Gastrocnemius medialis (tissue), 4 donors: Measurements from ENCODE around the gene ATP5F1A. TPM values are rescaled to one million over a fixed set of nuclear protein-coding genes. Genes with fewer than 3 reads are reported as not detected.

Experiments
- ATAC-seq, 2 donors: fragments of 150-250 bp; one replicate each; pipeline ENCODE4 v1.9.1; 2016
- DNase-seq, 2 donors: peaks; one replicate each; pipeline ENCODE4 v3.0.0-alpha.2; 2019
- H3K27ac ChIP-seq, 4 donors: fragments of 200-600 bp; sonication (generic); 1 replicate in 1 of 4; 2 replicates in 3 of 4; pipeline ENCODE4 v1.5.1; 2016 to 2018; ENCODE audit warnings: mild to moderate bottlenecking in 2 of 4, moderate library complexity in 1 of 4
- H3K27me3 ChIP-seq, 3 donors: fragments of 200-600 bp; sonication (generic) in 2 of 3; 1 replicate in 1 of 3; 2 replicates in 2 of 3; pipeline versions ENCODE4 v1.5.1 to v1.6.0; 2016 to 2019; ENCODE audit warnings: mild to moderate bottlenecking in 1 of 3, moderate library complexity in 1 of 3
- H3K36me3 ChIP-seq, 2 donors: fragments of 200-600 bp; sonication (generic) in 1 of 2; one replicate each; pipeline ENCODE4 v1.5.1; 2017 to 2018
- H3K4me1 ChIP-seq, 2 donors: fragments of 200-600 bp; sonication (generic) in 1 of 2; one replicate each; pipeline ENCODE4 v1.5.1; 2016 to 2017; ENCODE audit warnings: mild to moderate bottlenecking in 2 of 2
- H3K4me3 ChIP-seq, 4 donors: fragments of 200-600 bp; sonication (generic) in 3 of 4; 1 replicate in 1 of 4; 2 replicates in 3 of 4; pipeline ENCODE4 v1.5.1; 2016 to 2019; ENCODE audit warnings: mild to moderate bottlenecking in 2 of 4
- H3K9me3 ChIP-seq, 3 donors: fragments of 200-600 bp; sonication (generic) in 2 of 3; 1 replicate in 1 of 3; 2 replicates in 2 of 3; pipeline ENCODE4 v1.5.1; 2016 to 2019
- POLR2A ChIP-seq, 2 donors: fragments of 450-650 bp; IDR thresholded peaks; one replicate each; pipeline ENCODE4 v1.6.1; 2017; ENCODE audit warnings: antibody characterized with exemption in 2 of 2, mild to moderate bottlenecking in 2 of 2, moderate library complexity in 2 of 2
- in situ Hi-C, 4 donors: fragments of 200-750 bp; cut with MboI; loops; one replicate each; pipeline versions ENCODE4 v1.15.0 to v1.8.0; 2017; ENCODE audit warnings: low sequenced_read_pairs in 4 of 4
- intact Hi-C: fragments of 100-400 bp; cut with DNase I; formaldehyde crosslinking; loops from one replicate; pipeline ENCODE4 v1.15.1; 2023; ENCODE audit warnings: low total_unique reads
- total RNA-seq, 4 donors: library from RNA; depleted of rRNA; stranded (reverse); fragments of >200 nt; gene quantifications; one replicate each; pipeline versions ENCODE4 v1.1.0 to v1.2.3, GENCODE V29; 2016
- TF ChIP-seq, protein P1 (sequence below), 5 experiments: fragments of 450-650 bp in 3 of 5; fragments of 200-600 bp in 2 of 5; sonication (generic) in 2 of 5; IDR thresholded peaks in 4 of 5; conservative IDR thresholded peaks in 1 of 5; 1 replicate in 4 of 5; 2 replicates in 1 of 5; pipeline ENCODE4 v1.5.1; 2016 to 2019; ENCODE audit warnings: antibody characterized with exemption in 5 of 5, mild to moderate bottlenecking in 3 of 5, moderate library complexity in 3 of 5

The ATP5F1A gene
- total RNA-seq, 4 donors from 2014 or later: 845 to 1,536 (median 877) TPM

DNA sequence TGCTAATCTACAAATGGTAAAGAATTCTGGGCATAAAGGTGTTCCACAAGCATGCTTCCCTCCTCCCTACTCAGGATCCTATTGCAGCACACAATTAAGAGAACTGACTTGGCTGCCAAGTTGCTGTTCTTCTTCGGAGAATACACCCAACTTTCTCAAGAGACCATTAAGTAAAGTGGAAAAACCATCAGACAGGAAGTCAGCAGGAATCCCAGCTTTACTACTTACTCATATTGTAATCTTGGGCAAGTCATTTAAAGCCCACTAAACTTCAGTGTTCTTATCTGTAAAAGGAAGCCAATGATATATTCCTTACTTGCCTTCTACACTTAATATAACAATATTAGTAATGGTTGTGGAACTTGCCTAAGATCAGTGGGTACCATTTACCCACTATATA is 63.9 kb downstream of the ATP5F1A start:
- ATAC-seq: no peak
- Histone ChIP-seq H3K36me3 (no peaks in the 10 kb centered on the region), H3K4me1 (no peaks in the 10 kb centered on the region), H3K9me3 (no peaks in the 10 kb centered on the region), H3K27me3 (no peaks in the 10 kb centered on the region), H3K27ac (no peak overlapping the region), H3K4me3 (no peak overlapping the region)
- DNase-seq: no peak
- intact Hi-C loops: no loop called here
- in situ Hi-C loops: no loop called here
- TF ChIP-seq POLR2A (IDR thresholded peaks at IDR 0.05): no peak
- TF ChIP-seq, protein P1, sequence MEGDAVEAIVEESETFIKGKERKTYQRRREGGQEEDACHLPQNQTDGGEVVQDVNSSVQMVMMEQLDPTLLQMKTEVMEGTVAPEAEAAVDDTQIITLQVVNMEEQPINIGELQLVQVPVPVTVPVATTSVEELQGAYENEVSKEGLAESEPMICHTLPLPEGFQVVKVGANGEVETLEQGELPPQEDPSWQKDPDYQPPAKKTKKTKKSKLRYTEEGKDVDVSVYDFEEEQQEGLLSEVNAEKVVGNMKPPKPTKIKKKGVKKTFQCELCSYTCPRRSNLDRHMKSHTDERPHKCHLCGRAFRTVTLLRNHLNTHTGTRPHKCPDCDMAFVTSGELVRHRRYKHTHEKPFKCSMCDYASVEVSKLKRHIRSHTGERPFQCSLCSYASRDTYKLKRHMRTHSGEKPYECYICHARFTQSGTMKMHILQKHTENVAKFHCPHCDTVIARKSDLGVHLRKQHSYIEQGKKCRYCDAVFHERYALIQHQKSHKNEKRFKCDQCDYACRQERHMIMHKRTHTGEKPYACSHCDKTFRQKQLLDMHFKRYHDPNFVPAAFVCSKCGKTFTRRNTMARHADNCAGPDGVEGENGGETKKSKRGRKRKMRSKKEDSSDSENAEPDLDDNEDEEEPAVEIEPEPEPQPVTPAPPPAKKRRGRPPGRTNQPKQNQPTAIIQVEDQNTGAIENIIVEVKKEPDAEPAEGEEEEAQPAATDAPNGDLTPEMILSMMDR (IDR thresholded peaks at IDR 0.05 in 4 of 5, conservative IDR thresholded peaks at IDR 0.05 in 1 of 5): no peak

DNA sequence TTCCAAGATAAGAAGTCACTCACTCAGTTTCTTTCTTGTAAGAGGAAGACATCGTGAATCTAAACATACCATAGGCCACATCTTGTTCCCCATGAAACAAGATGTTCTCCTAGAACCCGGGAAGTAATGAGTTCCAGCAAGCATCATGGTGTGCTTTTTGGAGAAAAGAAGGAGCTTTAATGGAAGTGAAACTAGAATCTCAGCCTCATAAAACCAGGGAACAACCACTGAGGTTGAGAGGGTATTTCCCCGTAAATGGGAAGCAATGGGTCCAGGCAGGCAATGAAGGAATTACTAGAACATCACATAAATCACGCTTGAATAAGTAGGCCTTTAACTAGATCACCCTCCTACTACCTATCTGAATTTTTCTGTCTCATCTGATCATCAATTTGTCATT is 66.4 kb downstream of the ATP5F1A start:
- Histone ChIP-seq H3K27me3 (no peaks in the 10 kb centered on the region), H3K27ac (no peak overlapping the region), H3K4me1 (peaks cover 3% of the 10 kb centered on the region in 2 donors), H3K36me3 (no peaks in the 10 kb centered on the region), H3K4me3 (no peak overlapping the region), H3K9me3 (no peaks in the 10 kb centered on the region)
- ATAC-seq (no peak), DNase-seq (no peak)
- TF ChIP-seq, protein P1 (IDR thresholded peaks at IDR 0.05 in 4 of 5, conservative IDR thresholded peaks at IDR 0.05 in 1 of 5): no peak
- TF ChIP-seq POLR2A (IDR thresholded peaks at IDR 0.05): no peak
- intact Hi-C loops: no loop called here
- in situ Hi-C loops: no loop called here

Other genes with a start within 250 kb of the ATP5F1A start
- 10 to 100 TPM; 18.7 to 30.3 (median 24.0) TPM for gene EPG5, start 131.0 kb downstream of the ATP5F1A start, total RNA-seq
- 10 to 100 TPM in 2 of 4 donors, 1 to 10 TPM in 2; 8.4 to 18.2 (median 10.3) TPM for gene PSTPIP2, start 26.0 kb downstream of the ATP5F1A start, total RNA-seq
- 10 to 100 TPM in 3 of 4 donors, 1 to 10 TPM in 1; 8.1 to 20.6 (median 13.3) TPM for gene HAUS1, start 6.1 kb upstream of the ATP5F1A start, total RNA-seq